Kidney glomerular epithelial cell (primary cell): Measurements from ENCODE around the gene TAS2R46.
"Not testable (repeated sequence)": the region's sequence is repeated elsewhere in the genome, so short reads cannot be mapped to it uniquely, and the experiment has no call there.

Experiments
- DNase-seq: peaks from one replicate; lab custom pipeline; 2025; lab: John Stamatoyannopoulos, UW

Gene TAS2R46, protein sequence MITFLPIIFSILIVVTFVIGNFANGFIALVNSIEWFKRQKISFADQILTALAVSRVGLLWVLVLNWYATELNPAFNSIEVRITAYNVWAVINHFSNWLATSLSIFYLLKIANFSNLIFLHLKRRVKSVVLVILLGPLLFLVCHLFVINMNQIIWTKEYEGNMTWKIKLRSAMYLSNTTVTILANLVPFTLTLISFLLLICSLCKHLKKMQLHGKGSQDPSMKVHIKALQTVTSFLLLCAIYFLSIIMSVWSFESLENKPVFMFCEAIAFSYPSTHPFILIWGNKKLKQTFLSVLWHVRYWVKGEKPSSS

DNA sequence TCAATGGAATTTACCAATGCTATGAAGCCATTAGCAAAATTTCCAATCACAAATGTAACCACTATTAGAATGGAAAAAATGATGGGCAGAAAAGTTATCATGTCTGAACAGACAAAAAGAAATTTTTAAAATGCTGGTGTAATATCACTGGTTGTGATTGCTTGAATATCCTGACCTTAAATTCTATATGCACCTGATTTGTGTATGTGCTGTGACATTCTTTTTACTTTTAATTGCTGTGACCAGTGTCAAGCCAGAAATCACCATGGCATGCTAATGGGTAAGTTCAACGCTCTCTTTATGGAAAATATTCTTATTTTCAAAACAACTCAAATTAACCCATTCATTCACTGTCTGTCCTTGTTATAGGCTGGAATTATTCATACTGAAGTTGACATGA lies at the start of gene TAS2R46:
TAS2R46 (minus strand) TSS at position 101 of the 400 bp plus-strand sequence; CDS start at position 101, 0 bp downstream.
- DNase-seq = not testable (repeated sequence)

GRCh38 chr12:11111213-11111612 lies 49.1 kb upstream of the TAS2R46 start:
- DNase-seq = not testable (repeated sequence)

DNA sequence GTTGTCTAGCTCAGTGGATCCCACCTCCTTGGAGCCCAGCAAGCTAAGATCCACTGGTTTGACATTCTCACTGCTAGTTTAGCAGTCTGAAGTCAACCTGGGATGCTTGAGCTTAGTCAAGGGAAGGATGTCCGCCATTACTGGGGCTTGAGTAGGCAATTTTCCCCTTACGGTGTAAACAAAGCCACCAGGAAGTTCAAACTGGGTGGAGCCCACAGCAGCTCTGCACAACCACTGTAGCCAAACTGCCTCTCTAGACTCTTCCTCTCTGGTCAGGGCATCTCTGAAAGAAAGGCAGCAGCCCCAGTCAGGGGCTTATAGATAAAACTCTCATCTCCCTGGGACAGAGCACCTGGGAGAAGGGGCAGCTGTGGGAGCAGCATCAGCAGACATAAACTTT lies 46.8 kb upstream of the TAS2R46 start:
- DNase-seq = no peak

GRCh38 chr12:11107719-11108118 lies 45.6 kb upstream of the TAS2R46 start:
- DNase-seq = no peak

DNA sequence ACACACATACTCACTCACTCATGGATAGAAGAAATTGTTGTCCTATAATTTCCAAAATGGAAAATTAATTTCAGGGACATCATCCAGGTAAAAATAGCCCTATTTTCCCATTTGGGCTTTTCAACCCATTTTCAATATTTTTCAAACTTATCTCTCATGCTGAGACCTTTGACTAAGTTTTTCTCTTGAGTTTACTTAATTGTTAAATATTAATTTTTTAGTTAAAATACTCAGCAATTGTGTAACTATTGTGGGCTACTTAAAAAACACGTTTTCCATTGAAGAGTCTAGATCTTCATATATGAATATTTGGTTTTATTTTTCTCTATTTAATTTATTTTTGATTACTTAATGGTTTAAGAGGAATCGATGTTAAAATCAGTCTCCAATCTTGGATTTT lies 44.2 kb upstream of the TAS2R46 start:
- no peak for DNase-seq

DNA sequence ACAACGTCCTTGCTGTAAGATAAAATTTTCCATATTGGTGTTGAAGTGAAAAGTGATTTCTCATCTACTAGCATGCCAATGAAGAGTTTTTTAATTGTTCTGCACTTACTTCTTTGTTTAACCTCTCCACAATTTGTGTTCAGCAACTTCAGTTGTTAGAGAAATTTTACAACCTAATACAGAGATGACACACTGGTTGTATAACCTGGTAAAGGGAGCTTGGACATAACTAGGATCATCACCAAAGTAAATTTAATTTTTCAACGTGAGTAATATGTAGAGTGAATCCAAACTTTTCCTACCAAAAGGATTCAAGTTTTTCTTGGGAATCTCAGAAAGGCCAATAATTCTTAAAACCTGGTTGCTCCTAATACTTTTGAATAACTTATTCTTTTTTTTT lies 43.5 kb upstream of the TAS2R46 start:
- no peak for DNase-seq

- not testable (repeated sequence) for DNase-seq
Observed at GRCh38 chr12:11094910-11095309, 32.8 kb upstream of the TAS2R46 start.

- DNase-seq = no peak
Observed at GRCh38 chr12:11092128-11092527, 30.0 kb upstream of the TAS2R46 start, which contains the start of gene TAS2R43. TSS of gene TAS2R43 (minus strand) at chr12:11092313. CDS start at chr12:11092229, 84 bp downstream.

DNA sequence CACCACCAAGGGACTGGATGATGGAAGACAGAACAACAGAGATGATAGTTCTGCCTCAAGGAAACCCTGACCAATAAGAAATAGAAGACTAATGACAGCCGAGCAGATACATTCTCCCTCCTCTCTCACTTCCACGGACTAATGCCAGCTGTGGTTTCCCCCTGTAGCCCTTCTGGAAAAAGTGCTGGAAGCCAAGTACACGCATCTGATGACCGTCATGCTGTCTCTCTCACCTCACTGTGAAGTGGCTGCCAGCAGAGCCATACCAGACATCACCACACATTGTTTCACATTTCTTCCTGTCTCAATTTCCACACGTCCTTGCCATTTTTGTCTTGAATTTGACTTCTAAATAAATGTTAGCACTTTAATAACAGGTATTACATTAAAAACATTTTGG lies 27.2 kb upstream of the TAS2R46 start:
- no peak for DNase-seq

DNA sequence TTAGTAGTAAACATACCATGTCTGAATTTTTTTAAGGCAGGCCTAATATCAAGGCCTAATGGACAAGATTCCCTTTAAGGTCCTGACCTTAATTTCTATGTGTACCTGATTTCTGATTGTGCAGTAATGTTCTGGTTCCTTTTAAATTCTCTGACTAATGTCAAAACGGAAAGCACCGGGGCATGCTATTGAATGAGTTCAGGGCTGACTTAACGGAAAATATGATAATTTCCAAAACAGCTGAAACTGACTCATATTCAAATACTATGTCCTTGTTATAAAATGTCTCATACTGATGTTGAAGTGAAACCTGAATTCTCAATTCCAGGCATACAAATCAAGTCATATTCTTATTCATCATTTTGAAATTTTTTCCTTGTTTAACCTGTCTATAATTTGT lies 23.3 kb upstream of the TAS2R46 start:
- no peak for DNase-seq

GRCh38 chr12:11081987-11082386 lies 19.9 kb upstream of the TAS2R46 start:
- DNase-seq = no peak

GRCh38 chr12:11078246-11078645 lies 16.2 kb upstream of the TAS2R46 start:
- no peak for DNase-seq

DNA sequence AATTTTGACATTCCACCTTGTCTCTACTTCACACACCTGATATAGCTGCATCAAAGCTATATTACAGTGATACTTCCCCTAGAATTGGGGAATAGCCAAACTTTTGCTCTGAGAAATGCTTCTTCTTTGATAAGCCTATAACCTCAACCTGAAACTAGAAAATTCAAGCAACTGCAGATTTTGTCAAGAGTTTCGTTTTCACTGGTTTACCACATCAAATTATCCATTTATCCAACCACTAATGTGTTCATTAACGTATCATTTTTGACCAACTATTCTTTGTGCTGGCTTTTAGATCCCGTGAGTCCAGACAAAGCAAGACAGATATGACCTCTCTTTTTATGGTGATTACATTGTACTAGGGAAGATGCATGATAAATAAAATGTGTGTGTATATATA lies 13.5 kb upstream of the TAS2R46 start:
- no peak for DNase-seq

DNA sequence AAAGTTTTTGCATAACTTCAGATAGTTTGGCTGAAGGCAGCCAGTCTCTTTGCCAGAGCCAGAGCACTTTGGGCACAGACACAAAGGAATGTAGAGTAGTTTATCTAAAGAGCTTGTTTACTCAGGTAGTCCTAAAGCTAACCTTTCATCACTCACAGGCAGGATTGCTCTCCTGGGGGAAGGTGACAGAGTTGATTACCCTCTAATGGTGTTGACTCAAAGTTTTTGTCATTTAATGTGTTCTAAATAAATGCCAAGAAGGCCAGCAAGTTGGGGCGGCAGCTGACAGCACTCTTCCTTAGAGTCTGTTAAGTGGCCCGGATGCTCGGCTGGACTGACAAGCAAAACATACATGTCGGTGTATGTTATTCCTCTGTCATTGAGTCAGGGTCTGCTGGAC lies 9.3 kb upstream of the TAS2R46 start:
- DNase-seq = no peak

GRCh38 chr12:11070999-11071398 lies 8.9 kb upstream of the TAS2R46 start:
- no peak for DNase-seq

DNA sequence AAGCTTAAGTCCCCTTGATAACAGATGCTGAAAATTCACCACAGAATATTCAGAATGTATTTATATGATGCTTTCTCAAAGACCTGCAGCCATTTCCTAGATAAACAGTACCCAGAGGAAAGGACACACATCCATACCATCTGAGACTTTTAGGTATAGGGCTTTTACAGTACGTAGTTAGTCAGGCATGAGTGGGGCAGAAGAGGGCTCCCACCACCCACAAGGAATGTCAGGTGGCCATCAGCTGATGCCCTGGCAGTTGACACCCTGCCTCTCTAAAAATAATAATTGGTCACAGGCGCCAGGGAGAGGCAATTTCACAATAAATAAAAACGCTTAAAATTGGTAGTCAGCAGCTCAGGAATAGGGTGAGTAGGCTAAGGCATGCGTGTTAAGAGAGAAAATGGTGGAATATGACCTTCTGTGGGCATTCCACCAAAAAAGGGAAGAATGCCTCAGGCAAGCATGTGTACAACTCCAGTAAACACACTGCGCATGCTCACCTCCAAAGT lies 7.8 kb upstream of the TAS2R46 start:
- no peak for DNase-seq

DNA sequence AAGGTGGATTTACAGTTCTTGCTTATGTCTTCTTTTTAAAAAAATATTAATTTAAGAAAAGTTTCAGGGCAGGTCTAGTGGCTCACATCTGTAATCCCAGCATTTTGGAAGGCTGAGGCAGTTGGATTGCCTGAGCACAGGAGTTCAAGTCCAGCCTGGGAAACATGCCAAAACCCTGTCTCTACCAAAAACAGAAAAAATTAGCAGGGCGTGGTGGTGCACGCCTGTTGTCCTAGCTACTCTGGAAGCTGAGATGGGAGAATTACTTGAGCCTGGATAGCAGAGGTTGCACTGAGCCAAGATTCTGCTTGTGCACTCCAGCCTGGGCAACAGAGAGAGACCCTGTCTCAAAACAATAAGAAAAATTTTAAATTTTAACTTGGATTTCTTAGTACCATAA lies 5.4 kb upstream of the TAS2R46 start:
- DNase-seq = no peak

DNA sequence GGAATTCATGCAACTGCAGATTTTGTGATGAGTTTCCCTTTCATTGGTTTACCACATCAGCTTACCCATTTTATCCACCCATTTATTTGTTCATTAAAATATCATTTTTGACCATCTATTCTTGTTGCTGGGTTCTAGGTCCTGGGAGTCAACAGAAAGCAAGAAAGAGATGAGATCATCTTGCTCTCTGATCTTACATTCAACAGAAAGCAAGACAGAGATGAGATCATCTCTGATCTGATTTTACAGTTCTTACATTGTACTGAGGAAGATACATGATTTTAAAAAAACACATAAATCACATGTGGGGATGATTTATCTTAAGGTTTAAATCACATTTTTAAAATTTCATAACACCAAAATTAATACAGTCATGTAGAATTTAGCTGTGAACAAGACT lies 2.3 kb downstream of the TAS2R46 start:
- peak; percentile 7 for DNase-seq

DNA sequence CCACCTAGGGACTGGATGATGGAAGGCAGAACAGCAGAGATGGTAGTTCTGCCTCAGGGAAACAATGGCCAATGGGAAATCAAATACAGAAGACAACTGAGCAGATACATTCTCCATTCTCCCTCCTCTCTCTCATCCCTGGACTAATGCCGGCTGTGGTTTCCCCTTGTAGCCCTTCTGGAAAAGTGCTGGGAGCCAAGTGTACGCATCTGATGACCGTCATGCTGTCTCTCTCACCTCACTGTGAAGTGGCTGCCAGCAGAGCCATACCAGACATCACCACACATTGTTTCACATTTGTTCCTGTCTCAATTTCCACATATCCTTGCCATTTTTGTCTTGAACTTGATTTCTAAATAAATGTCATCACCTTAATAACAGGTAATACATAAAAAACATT lies 3.1 kb downstream of the TAS2R46 start:
- no peak for DNase-seq

DNA sequence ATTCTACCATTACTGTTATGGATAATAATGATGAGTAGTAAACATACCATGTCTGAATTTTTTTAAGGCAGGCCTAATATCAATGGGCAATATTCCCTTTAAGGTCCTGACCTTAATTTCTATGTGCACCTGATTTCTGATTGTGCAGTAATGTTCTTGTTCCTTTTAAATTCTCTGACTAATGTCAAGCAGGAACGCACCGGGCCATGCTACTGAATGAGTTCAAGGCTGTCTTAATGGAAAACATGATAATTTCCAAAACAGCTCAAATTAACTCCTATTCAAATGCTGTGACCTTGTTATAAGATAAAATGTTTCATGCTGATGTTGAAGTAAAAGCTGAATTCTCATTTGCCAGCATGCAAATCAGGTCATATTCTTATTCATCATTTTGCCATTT lies 6.8 kb downstream of the TAS2R46 start:
- no peak for DNase-seq

GRCh38 chr12:11049806-11050531 lies 12.1 kb downstream of the TAS2R46 start:
- not testable (repeated sequence) for DNase-seq

DNA sequence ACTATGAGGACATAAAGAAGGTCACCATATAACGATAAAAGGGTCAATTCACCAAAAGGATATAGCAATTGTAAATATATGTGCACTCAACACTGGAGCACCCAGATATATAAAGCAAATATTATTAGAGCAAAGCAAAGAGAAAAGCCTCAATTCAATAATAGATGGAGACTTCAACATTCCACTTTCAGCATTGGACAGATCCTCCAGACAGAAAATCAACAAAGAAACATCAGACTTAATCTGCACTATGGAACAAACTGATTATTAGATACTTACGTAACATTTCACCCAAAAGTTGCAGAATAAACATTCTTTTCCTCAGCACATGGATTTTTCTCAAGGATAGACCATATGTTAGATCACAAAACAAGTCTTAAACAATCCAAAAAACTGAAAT lies 20.7 kb downstream of the TAS2R46 start:
- not testable (repeated sequence) for DNase-seq

- no peak for DNase-seq
Observed at GRCh38 chr12:11040162-11040561, 21.9 kb downstream of the TAS2R46 start.
